GM23338 (cell line): ENCODE measurements around the gene PMP22. TPM values are rescaled to one million over a fixed set of nuclear protein-coding genes. Genes with fewer than 3 reads are reported as not detected.

ENCODE experiments used
- ATAC-seq: fragments of 200-7000 bp; cut with Tn5 transposase; 3 replicates; pipeline ENCODE4 v1.9.1; 2020
- DNase-seq: peaks from one replicate; pipeline ENCODE4 v3.0.0-alpha.2; 2015; ENCODE audit warnings: low spot score
- H2AFZ ChIP-seq: fragments of 200-600 bp; sonication (generic); 2 replicates; pipeline ENCODE4 v1.8.0; 2016; ENCODE audit warnings: antibody characterized with exemption, mild to moderate bottlenecking, moderate library complexity
- H3F3A ChIP-seq: fragments of 200-600 bp; sonication (generic); replicated peaks from 2 replicates; pipeline ENCODE4 v1.8.0; 2017; ENCODE audit warnings: antibody characterized with exemption, mixed run types, low read depth
- H3K27ac ChIP-seq: fragments of 200-600 bp; sonication (generic); 2 replicates; pipeline ENCODE4 v1.6.1; 2016; ENCODE audit warnings: low read depth
- H3K27me3 ChIP-seq: fragments of 200-600 bp; sonication (generic); 2 replicates; pipeline ENCODE4 v1.8.0; 2016; ENCODE audit warnings: mild to moderate bottlenecking, mixed run types, moderate library complexity; ENCODE audit not compliant: insufficient read depth
- H3K36me3 ChIP-seq: fragments of 200-600 bp; sonication (generic); 2 replicates; pipeline ENCODE4 v1.8.0; 2016; ENCODE audit warnings: mild to moderate bottlenecking; ENCODE audit not compliant: insufficient read depth
- H3K4me1 ChIP-seq: fragments of 200-600 bp; sonication (generic); 2 replicates; pipeline ENCODE4 v1.8.0; 2016; ENCODE audit warnings: mild to moderate bottlenecking, moderate library complexity; ENCODE audit not compliant: insufficient read depth
- H3K4me2 ChIP-seq: fragments of 200-600 bp; sonication (generic); 2 replicates; pipeline ENCODE4 v1.7.1; 2017; ENCODE audit warnings: mixed run types
- H3K4me3 ChIP-seq: fragments of 200-600 bp; sonication (generic); 2 replicates; pipeline ENCODE4 v1.6.1; 2016; ENCODE audit warnings: mixed run types
- H3K79me2 ChIP-seq: fragments of 200-600 bp; sonication (generic); replicated peaks from 2 replicates; pipeline ENCODE4 v1.8.0; 2017; ENCODE audit warnings: mild to moderate bottlenecking; ENCODE audit not compliant: insufficient read depth
- H3K9me2 ChIP-seq: fragments of 200-600 bp; sonication (generic); 2 replicates; pipeline ENCODE4 v1.8.0; 2017; ENCODE audit not compliant: insufficient read depth
- H4K20me1 ChIP-seq: fragments of 200-600 bp; sonication (generic); replicated peaks from 2 replicates; pipeline ENCODE4 v1.8.0; 2017; ENCODE audit warnings: mild to moderate bottlenecking; ENCODE audit not compliant: insufficient read depth
- H3K27ac Mint-ChIP-seq: 2 replicates; pipeline ENCODE4 v1.8.0; 2020; ENCODE audit warnings: inconsistent platforms, mild to moderate bottlenecking, moderate library complexity, mixed read lengths
- H3K27me3 Mint-ChIP-seq: 3 replicates; pipeline ENCODE4 v1.8.0; 2022; ENCODE audit warnings: low read depth, mild to moderate bottlenecking, moderate library complexity, mixed read lengths, inconsistent platforms; ENCODE audit not compliant: insufficient read depth, poor library complexity
- H3K36me3 Mint-ChIP-seq: 3 replicates; pipeline ENCODE4 v1.8.0; 2021; ENCODE audit warnings: low read depth, mild to moderate bottlenecking, inconsistent platforms, moderate library complexity, mixed read lengths
- H3K4me1 Mint-ChIP-seq: 3 replicates; pipeline ENCODE4 v1.8.0; 2020; ENCODE audit warnings: mild to moderate bottlenecking, inconsistent platforms, mixed read lengths
- H3K4me3 Mint-ChIP-seq: 3 replicates; pipeline ENCODE4 v1.8.0; 2021; ENCODE audit warnings: moderate library complexity, mild to moderate bottlenecking, inconsistent platforms, mixed read lengths
- H3K9me3 Mint-ChIP-seq: 3 replicates; pipeline ENCODE4 v1.8.0; 2020; ENCODE audit warnings: moderate library complexity, mild to moderate bottlenecking, inconsistent platforms, mixed read lengths
- CREB1 ChIP-seq: fragments of 250-450 bp; sonication (Bioruptor Pico); IDR thresholded peaks from 2 replicates; pipeline ENCODE4 v1.5.0; 2020; ENCODE audit warnings: low read depth, mild to moderate bottlenecking, moderate library complexity
- CTCF ChIP-seq, 2 experiments: fragments of 200-600 bp in 1 of 2; sonication (generic) in 1 of 2; conservative IDR thresholded peaks; 2 replicates each; pipeline versions ENCODE4 v1.5.1 to v1.6.1; 2016 to 2017; ENCODE audit warnings: antibody characterized with exemption in 2 of 2, low read depth in 2 of 2, mild to moderate bottlenecking in 2 of 2, moderate library complexity in 1 of 2
- ETS1 ChIP-seq: IDR thresholded peaks from 2 replicates; pipeline ENCODE4 v1.6.1; 2016; ENCODE audit warnings: antibody characterized with exemption
- EZH2 ChIP-seq: fragments of 200-600 bp; sonication (generic); IDR thresholded peaks from one replicate; pipeline ENCODE4 v1.8.0; 2017; ENCODE audit warnings: antibody characterized with exemption, mild to moderate bottlenecking, low read depth; ENCODE audit not compliant: unreplicated experiment
- EZH2phosphoT487 ChIP-seq: fragments of 200-600 bp; sonication (generic); IDR thresholded peaks from one replicate; pipeline ENCODE4 v1.8.1; 2018; ENCODE audit warnings: antibody characterized with exemption; ENCODE audit not compliant: unreplicated experiment
- JUNB ChIP-seq: IDR thresholded peaks from one replicate; pipeline ENCODE4 v1.6.1; 2016; ENCODE audit warnings: antibody characterized with exemption; ENCODE audit not compliant: unreplicated experiment
- NANOG ChIP-seq: IDR thresholded peaks from 2 replicates; pipeline ENCODE4 v1.6.1; 2016; ENCODE audit warnings: antibody characterized with exemption, borderline replicate concordance
- POLR2AphosphoS5 ChIP-seq: IDR thresholded peaks from 2 replicates; pipeline ENCODE4 v1.6.1; 2016; ENCODE audit warnings: antibody characterized with exemption, low read depth
- REST ChIP-seq: IDR thresholded peaks from one replicate; pipeline ENCODE4 v1.6.1; 2018; ENCODE audit warnings: antibody characterized with exemption; ENCODE audit not compliant: unreplicated experiment
- STAT1 ChIP-seq: IDR thresholded peaks from one replicate; pipeline ENCODE4 v1.6.1; 2016; ENCODE audit warnings: antibody characterized with exemption; ENCODE audit not compliant: unreplicated experiment
- ZNF114 ChIP-seq: fragments of 250-450 bp; sonication (Bioruptor Pico); IDR thresholded peaks from 2 replicates; pipeline ENCODE4 v1.5.0; 2020; ENCODE audit warnings: mild to moderate bottlenecking, moderate library complexity
- ZNF331 ChIP-seq: fragments of 250-450 bp; sonication (Bioruptor Pico); IDR thresholded peaks from 2 replicates; pipeline ENCODE4 v1.5.0; 2020; ENCODE audit warnings: low read depth, mild to moderate bottlenecking, moderate library complexity
- ZNF462 ChIP-seq: fragments of 250-450 bp; sonication (Bioruptor Pico); IDR thresholded peaks from 2 replicates; pipeline ENCODE4 v1.5.0; 2020; ENCODE audit warnings: mild to moderate bottlenecking, moderate library complexity
- polyA plus RNA-seq: library from polyadenylated mRNA; unstranded; fragments of >200 nt; fragmentation: Nextera tagmentation; extraction: Ambion mirVana; gene quantifications from 2 replicates; pipeline ENCODE4 v1.2.1, GENCODE V29; 2016
- total RNA-seq: library from RNA; depleted of rRNA; stranded (reverse); fragments of >200 nt; shearing (Covaris generic); gene quantifications from 2 replicates; pipeline ENCODE4 v1.2.3, GENCODE V29; 2014

Gene PMP22
- total and polyA plus RNA-seq, 2 experiments from 2014 or later = 1.2 to 2.2 TPM

GRCh38 chr17:15281909-15282308, 16.8 kb upstream of the PMP22 start:
- no peak for TF ChIP-seq STAT1
- no peak for TF ChIP-seq CREB1 (CRISPR knock-in tag)
- no peak for TF ChIP-seq ETS1
- no peak for TF ChIP-seq EZH2
- TF ChIP-seq CTCF (conservative IDR thresholded peaks at IDR 0.05; ENCODE audit: low read depth in 2 of 2) = no peak
- no peak for TF ChIP-seq JUNB
- TF ChIP-seq REST = no peak
- TF ChIP-seq ZNF331 (CRISPR knock-in tag) = no peak
- no peak for TF ChIP-seq ZNF462 (CRISPR knock-in tag)
- no peak for TF ChIP-seq NANOG
- no peak for TF ChIP-seq ZNF114
- TF ChIP-seq POLR2AphosphoS5 = no peak
- no peak for TF ChIP-seq EZH2phosphoT487
- no peaks in the 10 kb centered on the region for H3K27me3 ChIP-seq
- no peaks in the 10 kb centered on the region for H3F3A ChIP-seq
- H3K79me2 ChIP-seq = no peaks in the 10 kb centered on the region
- no peaks in the 10 kb centered on the region for H4K20me1 ChIP-seq
- no peaks in the 10 kb centered on the region for H3K36me3 Mint-ChIP-seq
- ATAC-seq (no peak), DNase-seq (no peak)
- H3K4me1 ChIP-seq = peaks cover 13% of the 10 kb centered on the region
- H3K9me3 Mint-ChIP-seq = no peaks in the 10 kb centered on the region
- peaks cover 6% of the 10 kb centered on the region for H3K27me3 Mint-ChIP-seq
- H3K27ac Mint-ChIP-seq = no peak overlapping the region
- no peak overlapping the region for H3K27ac ChIP-seq
- H2AFZ ChIP-seq = no peak overlapping the region
- no peak overlapping the region for H3K4me3 ChIP-seq
- H3K9me2 ChIP-seq = no peaks in the 10 kb centered on the region
- no peak overlapping the region for H3K4me2 ChIP-seq
- H3K36me3 ChIP-seq = no peaks in the 10 kb centered on the region
- H3K4me1 Mint-ChIP-seq = peaks cover 9% of the 10 kb centered on the region; the same call in 2 of the 3 replicates
- no peak overlapping the region for H3K4me3 Mint-ChIP-seq
